Brain microvascular endothelial cell (primary cell): Measurements from ENCODE around the gene ZNF804B.

Experiments
- DNase-seq: peaks from one replicate; pipeline ENCODE4 v3.0.0-alpha.2; 2020
- H3K27ac ChIP-seq: fragments of 250-450 bp; sonication (Bioruptor Pico); 2 replicates; pipeline ENCODE4 v1.5.1; 2020; ENCODE audit warnings: mild to moderate bottlenecking, moderate library complexity
- H3K27me3 ChIP-seq: fragments of 250-450 bp; sonication (Bioruptor Pico); replicated peaks from 2 replicates; pipeline ENCODE4 v1.5.1; 2020; ENCODE audit warnings: mild to moderate bottlenecking
- H3K36me3 ChIP-seq: fragments of 250-450 bp; sonication (Bioruptor Pico); replicated peaks from 2 replicates; pipeline ENCODE4 v1.5.1; 2020; ENCODE audit warnings: mild to moderate bottlenecking
- H3K4me3 ChIP-seq: 2 replicates; pipeline ENCODE4 v1.5.1; 2011; ENCODE audit warnings: low read depth, mild to moderate bottlenecking, control low read depth, low read length, moderate library complexity
- CTCF ChIP-seq: IDR thresholded peaks from 2 replicates; pipeline ENCODE4 v1.5.1; 2011; ENCODE audit warnings: low read depth, mild to moderate bottlenecking, moderate library complexity, low read length, control low read depth, inconsistent platforms; ENCODE audit errors: missing control alignments
- in situ Hi-C: cut with HindIII; loops from 2 replicates; pipeline ENCODE4 v1.10.0; 2017; ENCODE audit warnings: low sequenced_read_pairs, low pct_ligation_motif_present

The ZNF804B gene

GRCh38 chr7:89312551-89312950 lies 553.1 kb downstream of the ZNF804B start:
- H3K36me3 ChIP-seq: no peaks in the 10 kb centered on the region
- in situ Hi-C loops: no loop called here
- H3K27me3 ChIP-seq: no peaks in the 10 kb centered on the region
- no peak overlapping the region for H3K4me3 ChIP-seq
- no peak for DNase-seq
- no peak for TF ChIP-seq CTCF
- no peak overlapping the region for H3K27ac ChIP-seq

GRCh38 chr7:89316584-89317251 lies 557.2 kb downstream of the ZNF804B start:
- no peak for DNase-seq
- in situ Hi-C loops: no loop called here

GRCh38 chr7:89332026-89332425 lies 572.5 kb downstream of the ZNF804B start:
- Histone ChIP-seq H3K36me3 (no peaks in the 10 kb centered on the region), H3K27me3 (no peaks in the 10 kb centered on the region), H3K27ac (no peak overlapping the region), H3K4me3 (no peak overlapping the region)
- DNase-seq: no peak
- in situ Hi-C loops: no loop called here
- TF ChIP-seq CTCF: no peak

More at GRCh38 chr7:89316584-89317251, 557.2 kb downstream of the ZNF804B start:
- H3K4me3 ChIP-seq: no peak overlapping the region
- no peaks in the 10 kb centered on the region for H3K27me3 ChIP-seq
- TF ChIP-seq CTCF: no peak
- H3K27ac ChIP-seq: no peak overlapping the region
- no peaks in the 10 kb centered on the region for H3K36me3 ChIP-seq

GRCh38 chr7:89334797-89335196 lies 575.3 kb downstream of the ZNF804B start:
- Histone ChIP-seq H3K4me3 (no peak overlapping the region), H3K27me3 (no peaks in the 10 kb centered on the region), H3K27ac (no peak overlapping the region), H3K36me3 (no peaks in the 10 kb centered on the region)
- no peak for TF ChIP-seq CTCF
- no peak for DNase-seq
- in situ Hi-C loops: no loop called here

GRCh38 chr7:89335490-89335889 lies 576.0 kb downstream of the ZNF804B start:
- no peaks in the 10 kb centered on the region for H3K36me3 ChIP-seq
- TF ChIP-seq CTCF: no peak
- in situ Hi-C loops: no loop called here
- no peak for DNase-seq
- H3K4me3 ChIP-seq: no peak overlapping the region
- no peaks in the 10 kb centered on the region for H3K27me3 ChIP-seq
- H3K27ac ChIP-seq: no peak overlapping the region

GRCh38 chr7:89336121-89336520 lies 576.6 kb downstream of the ZNF804B start:
- no peak overlapping the region for H3K27ac ChIP-seq
- no peak for TF ChIP-seq CTCF
- H3K36me3 ChIP-seq: no peaks in the 10 kb centered on the region
- no peak for DNase-seq
- no peaks in the 10 kb centered on the region for H3K27me3 ChIP-seq
- no peak overlapping the region for H3K4me3 ChIP-seq
- in situ Hi-C loops: no loop called here
